HS-5 (cell line): ENCODE data around the gene OR4F17.
"Not testable (repeated sequence)": the region's sequence is repeated elsewhere in the genome, so short reads cannot be mapped to it uniquely, and the experiment has no call there.

Experiments used
- DNase-seq: peaks from one replicate; pipeline ENCODE4 v3.0.0-alpha.2; 2012; ENCODE audit warnings: low read depth

The OR4F17 gene, protein sequence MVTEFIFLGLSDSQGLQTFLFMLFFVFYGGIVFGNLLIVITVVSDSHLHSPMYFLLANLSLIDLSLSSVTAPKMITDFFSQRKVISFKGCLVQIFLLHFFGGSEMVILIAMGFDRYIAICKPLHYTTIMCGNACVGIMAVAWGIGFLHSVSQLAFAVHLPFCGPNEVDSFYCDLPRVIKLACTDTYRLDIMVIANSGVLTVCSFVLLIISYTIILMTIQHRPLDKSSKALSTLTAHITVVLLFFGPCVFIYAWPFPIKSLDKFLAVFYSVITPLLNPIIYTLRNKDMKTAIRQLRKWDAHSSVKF

DNA sequence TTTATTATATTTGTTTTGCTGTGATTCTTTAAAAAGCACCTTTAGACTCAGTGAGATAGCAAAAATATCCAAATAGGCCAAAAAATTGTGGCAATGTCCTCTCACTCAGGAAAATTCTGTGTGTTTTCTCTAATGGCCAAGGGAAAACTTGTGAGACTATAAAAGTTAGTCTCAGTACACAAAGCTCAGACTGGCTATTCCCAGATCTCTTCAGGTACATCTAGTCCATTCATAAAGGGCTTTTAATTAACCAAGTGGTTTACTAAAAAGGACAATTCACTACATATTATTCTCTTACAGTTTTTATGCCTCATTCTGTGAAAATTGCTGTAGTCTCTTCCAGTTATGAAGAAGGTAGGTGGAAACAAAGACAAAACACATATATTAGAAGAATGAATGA, at the start of gene OR4F17:
OR4F17 (plus strand) TSS at position 301 of the 400 bp plus-strand sequence. CDS start 3,575 bp downstream, outside the sequence.
- DNase-seq: not testable (repeated sequence)

DNA sequence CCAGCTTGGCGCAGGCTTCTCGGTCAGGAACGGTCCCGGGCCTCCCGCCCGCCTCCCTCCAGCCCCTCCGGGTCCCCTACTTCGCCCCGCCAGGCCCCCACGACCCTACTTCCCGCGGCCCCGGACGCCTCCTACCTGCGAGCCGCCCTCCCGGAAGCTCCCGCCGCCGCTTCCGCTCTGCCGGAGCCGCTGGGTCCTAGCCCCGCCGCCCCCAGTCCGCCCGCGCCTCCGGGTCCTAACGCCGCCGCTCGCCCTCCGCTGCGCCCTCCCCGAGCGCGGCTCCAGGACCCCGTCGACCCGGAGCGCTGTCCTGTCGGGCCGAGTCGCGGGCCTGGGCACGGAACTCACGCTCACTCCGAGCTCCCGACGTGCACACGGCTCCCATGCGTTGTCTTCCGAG, 36.1 kb upstream of the OR4F17 start:
- DNase-seq: not testable (repeated sequence)

DNA sequence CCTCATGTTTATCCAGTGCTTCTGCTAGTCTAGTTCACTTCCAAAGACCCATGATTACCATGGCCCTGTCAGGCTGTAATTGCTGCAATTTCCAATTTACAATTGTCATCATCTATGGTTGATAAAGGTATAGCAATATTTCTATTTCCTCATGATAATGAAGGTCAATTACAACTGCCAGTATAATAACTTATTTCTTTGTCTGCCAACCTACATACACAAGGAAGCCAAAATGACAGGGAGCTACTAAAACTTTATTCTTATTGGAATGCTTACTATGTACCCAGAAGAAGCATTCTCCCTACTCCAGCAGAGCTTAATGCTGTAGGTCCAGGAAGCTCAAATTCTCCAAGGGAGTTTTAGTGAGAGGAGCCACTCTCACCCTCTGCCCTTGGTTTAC, 24.0 kb upstream of the OR4F17 start:
- DNase-seq: not testable (repeated sequence)

DNA sequence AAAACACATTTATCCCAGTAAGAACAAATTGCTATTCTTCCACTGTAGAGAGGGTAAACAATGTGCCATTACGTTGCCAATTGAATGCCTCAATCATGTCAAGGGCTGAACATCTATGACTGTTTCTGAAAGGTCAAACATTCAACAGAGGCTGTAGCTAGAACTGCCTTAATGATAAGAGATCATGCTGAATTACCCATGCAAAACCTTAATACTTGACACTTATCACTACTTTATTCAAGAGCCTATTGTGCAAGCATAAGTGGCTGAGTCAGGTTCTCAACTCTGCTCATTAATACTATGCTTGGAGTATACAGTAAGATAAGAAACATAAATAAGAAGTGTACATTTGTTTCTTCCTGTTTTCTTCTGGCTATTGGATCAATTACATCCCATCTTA, 23.3 kb upstream of the OR4F17 start:
- DNase-seq: not testable (repeated sequence)

DNA sequence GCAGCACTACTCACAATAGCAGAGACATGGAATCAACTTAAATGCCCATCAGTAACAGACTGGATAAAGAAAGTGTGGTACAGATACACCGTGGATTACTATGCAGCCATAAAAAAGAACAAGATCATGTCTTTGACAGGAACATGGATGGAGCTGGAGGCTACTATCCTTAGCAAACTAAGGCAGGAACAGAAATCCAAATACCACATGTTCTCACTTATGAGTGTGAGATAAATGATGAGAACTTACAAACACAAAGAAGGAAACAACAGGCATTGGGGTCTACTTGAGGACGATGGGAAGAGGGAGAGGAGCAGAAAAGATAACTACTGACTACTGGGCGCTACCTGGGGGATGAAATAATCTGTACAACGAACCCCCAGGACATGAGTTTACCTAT, 16.2 kb upstream of the OR4F17 start:
- DNase-seq: not testable (repeated sequence)

DNA sequence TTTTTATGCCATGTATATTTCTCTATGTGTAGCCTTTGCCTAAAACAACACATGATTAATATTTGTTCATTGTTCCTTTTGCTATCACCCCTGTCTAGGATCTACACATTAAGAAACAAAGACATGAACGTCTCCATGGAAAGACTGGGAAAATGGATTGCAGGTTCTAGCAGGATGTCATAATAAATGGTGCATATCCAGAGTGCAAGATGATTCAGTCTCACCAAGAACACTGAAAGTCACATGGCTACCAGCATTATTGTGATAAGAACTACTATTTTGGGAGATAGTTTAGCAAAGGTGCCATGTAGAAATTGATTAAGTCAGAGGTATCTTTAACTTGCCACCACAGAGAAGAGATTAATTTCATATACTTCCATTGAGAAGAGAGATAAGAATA, 12.1 kb upstream of the OR4F17 start:
- not testable (repeated sequence) for DNase-seq

DNA sequence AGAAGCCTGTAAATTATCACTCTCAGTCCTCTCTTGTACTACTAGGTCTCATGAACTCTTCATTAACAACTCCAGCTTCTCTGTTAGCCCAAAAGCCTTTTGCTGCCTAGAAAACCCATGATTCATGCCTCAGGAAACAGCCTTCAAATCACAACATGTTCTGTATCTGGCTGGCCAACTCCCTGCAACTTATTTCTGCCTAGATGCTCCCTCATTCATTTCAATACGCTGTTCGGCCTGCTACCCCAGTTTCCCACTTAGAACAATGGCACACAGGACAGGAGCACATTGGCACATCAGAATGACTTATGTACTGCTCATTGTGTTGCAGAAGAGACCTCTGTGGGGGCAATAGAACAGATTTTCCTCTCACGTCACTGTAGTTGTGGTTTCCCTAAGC, 9.3 kb upstream of the OR4F17 start:
- DNase-seq: not testable (repeated sequence)

DNA sequence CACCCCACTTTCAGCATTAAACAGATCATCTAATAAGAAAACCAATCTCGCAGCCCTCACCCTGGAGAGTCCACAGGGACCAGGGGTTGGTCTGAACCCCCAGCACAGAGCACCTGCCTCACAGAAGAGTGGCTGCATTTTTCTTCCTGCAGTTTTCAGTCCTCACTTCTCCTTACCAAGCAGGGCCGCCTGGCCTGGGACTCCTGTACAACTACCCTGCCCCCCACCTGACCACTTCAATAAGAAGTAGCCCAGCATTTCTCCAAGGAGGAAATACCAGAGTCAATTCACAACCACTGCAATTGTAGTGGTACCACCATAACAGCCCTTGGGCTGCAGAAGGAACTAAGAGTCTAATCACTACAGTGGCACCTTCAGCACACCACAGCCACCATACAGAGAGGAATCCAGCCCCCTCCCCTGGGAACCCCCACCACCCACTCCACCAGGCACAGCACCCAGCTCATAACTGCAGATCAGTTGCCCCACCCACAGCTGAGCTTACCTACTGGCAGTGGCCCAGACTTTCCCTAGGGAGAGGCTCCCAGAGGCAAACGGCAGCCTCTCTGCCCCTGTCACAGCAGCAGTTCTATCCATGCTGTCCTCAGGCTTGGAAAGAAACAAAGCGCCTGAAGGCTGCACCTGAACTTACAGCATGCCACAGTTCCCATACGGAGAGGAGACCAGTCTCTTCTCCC, 13.7 kb downstream of the OR4F17 start:
- DNase-seq: not testable (repeated sequence)
